Ishikawa (cell line): ENCODE data around the gene CRELD2.

Experiments used
- CEBPB ChIP-seq: IDR thresholded peaks from 2 replicates; pipeline ENCODE4 v1.6.1; 2012
- CREB1 ChIP-seq: IDR thresholded peaks from 2 replicates; pipeline ENCODE4 v1.6.1; 2012; ENCODE audit warnings: low read depth
- EGR1 ChIP-seq: IDR thresholded peaks from 2 replicates; pipeline ENCODE4 v1.6.1; 2012
- EP300 ChIP-seq: IDR thresholded peaks from 2 replicates; pipeline ENCODE4 v1.6.1; 2012; ENCODE audit warnings: borderline replicate concordance
- FOXM1 ChIP-seq: IDR thresholded peaks from 2 replicates; pipeline ENCODE4 v1.6.1; 2012; ENCODE audit warnings: low read depth, borderline replicate concordance
- MAX ChIP-seq: IDR thresholded peaks from 2 replicates; pipeline ENCODE4 v1.6.1; 2012
- NFIC ChIP-seq: IDR thresholded peaks from 2 replicates; pipeline ENCODE4 v1.6.1; 2012
- RAD21 ChIP-seq: IDR thresholded peaks from 2 replicates; pipeline ENCODE4 v1.6.1; 2012; ENCODE audit warnings: low read depth
- REST ChIP-seq: IDR thresholded peaks from 2 replicates; pipeline ENCODE4 v1.6.1; 2012; ENCODE audit warnings: low read depth, mild to moderate bottlenecking
- TAF1 ChIP-seq: IDR thresholded peaks from 2 replicates; pipeline ENCODE4 v1.6.1; 2012; ENCODE audit warnings: low read depth, mild to moderate bottlenecking
- TEAD4 ChIP-seq: IDR thresholded peaks from 2 replicates; pipeline ENCODE4 v1.6.1; 2012
- USF1 ChIP-seq: IDR thresholded peaks from 2 replicates; pipeline ENCODE4 v1.6.1; 2012
- YY1 ChIP-seq: IDR thresholded peaks from 2 replicates; pipeline ENCODE4 v1.6.1; 2012; ENCODE audit warnings: low read depth
- ZBTB7A ChIP-seq: IDR thresholded peaks from 2 replicates; pipeline ENCODE4 v1.6.1; 2012; ENCODE audit warnings: low read depth

- TF ChIP-seq EP300 (no peak), CEBPB (no peak), YY1 (no peak), MAX (no peak), TAF1 (no peak), RAD21 (no peak), EGR1 (no peak), CREB1 (no peak), USF1 (no peak), NFIC (no peak), REST (no peak), FOXM1 (no peak), ZBTB7A (no peak), TEAD4 (no peak)
Observed at GRCh38 chr22:49889071-49889470, 29.4 kb upstream of the CRELD2 start.
